MCF 10A (cell line): ENCODE measurements around the gene NPPC. TPM values are rescaled to one million over a fixed set of nuclear protein-coding genes. Genes with fewer than 3 reads are reported as not detected.

Experiments
- BruUV-seq: library from RNA; stranded (reverse); fragments of 400-500 nt; replicated peaks from 2 replicates; lab custom pipeline; 2021; lab: Mats Ljungman, UMichigan
- CTCF ChIA-PET: fragments of 300-600 bp; sonication (Branson Sonifier 250); formaldehyde crosslinking; extraction: SDS; loops from one replicate; lab custom pipeline; 2021; ENCODE audit warnings: antibody characterized with exemption, inconsistent platforms; lab: Yijun Ruan, JAX
- POLR2A ChIA-PET: fragments of 300-600, 350-650 bp; sonication (Branson Sonifier 250); formaldehyde crosslinking; extraction: SDS; loops from one replicate; lab custom pipeline; 2020; ENCODE audit warnings: antibody characterized with exemption, inconsistent platforms; lab: Yijun Ruan, JAX
- DNase-seq: peaks from one replicate; pipeline ENCODE4 v3.0.0-alpha.2; 2018; ENCODE audit not compliant: unreplicated experiment
- H3K27ac Mint-ChIP-seq: one replicate; pipeline ENCODE4 v1.8.0; 2022; ENCODE audit warnings: mild to moderate bottlenecking, low read depth, mixed read lengths; ENCODE audit not compliant: unreplicated experiment
- H3K27me3 Mint-ChIP-seq: one replicate; pipeline ENCODE4 v1.8.0; 2022; ENCODE audit warnings: mixed read lengths; ENCODE audit not compliant: insufficient read depth, unreplicated experiment
- H3K36me3 Mint-ChIP-seq: one replicate; pipeline ENCODE4 v1.8.0; 2022; ENCODE audit warnings: mild to moderate bottlenecking, moderate library complexity, mixed read lengths; ENCODE audit not compliant: insufficient read depth, unreplicated experiment
- H3K4me1 Mint-ChIP-seq: one replicate; pipeline ENCODE4 v1.8.0; 2022; ENCODE audit warnings: mixed read lengths; ENCODE audit not compliant: insufficient read depth, unreplicated experiment
- H3K4me3 Mint-ChIP-seq: one replicate; pipeline ENCODE4 v1.8.0; 2022; ENCODE audit warnings: mild to moderate bottlenecking, moderate library complexity, mixed read lengths; ENCODE audit not compliant: unreplicated experiment
- H3K9me3 Mint-ChIP-seq: one replicate; pipeline ENCODE4 v1.8.0; 2022; ENCODE audit warnings: mixed read lengths; ENCODE audit not compliant: unreplicated experiment
- CTCF ChIP-seq: fragments of 200-600 bp; IDR thresholded peaks from one replicate; pipeline ENCODE4 v1.8.0; 2022; ENCODE audit warnings: antibody characterized with exemption, mild to moderate bottlenecking; ENCODE audit not compliant: unreplicated experiment
- intact Hi-C: fragments of 100-400 bp; cut with micrococcal nuclease; formaldehyde crosslinking; loops from 2 replicates; pipeline ENCODE4 v1.14.1; 2022
- total RNA-seq: library from RNA; stranded (reverse); gene quantifications from 2 replicates; pipeline ENCODE4 v1.2.3, GENCODE V29; 2022

Gene NPPC
- total RNA-seq, 1 experiment from 2014 or later = not detected

- no TSS peak for BruUV-seq
- intact Hi-C loops = no loop called here
Measured at GRCh38 chr2:231926761-231927565, 767 bp upstream of the NPPC start.

GRCh38 chr2:231925303-231926179 lies 655 bp downstream of the NPPC start:
- POLR2A ChIA-PET = no interaction called here
- H3K27ac Mint-ChIP-seq = no peak overlapping the region
- H3K9me3 Mint-ChIP-seq = no peaks in the 10 kb centered on the region
- intact Hi-C loops = loop anchor here (1.0 kb wide), 2 partner anchors 367 to 402 kb away; no protein-coding TSS in a partner anchor
- peak overlapping the region; percentile 60 for H3K4me3 Mint-ChIP-seq
- BruUV-seq = no TSS peak
- H3K4me1 Mint-ChIP-seq = no peaks in the 10 kb centered on the region
- no peaks in the 10 kb centered on the region for H3K36me3 Mint-ChIP-seq
- peak; percentile 91 for TF ChIP-seq CTCF
- peaks cover 63% of the 10 kb centered on the region for H3K27me3 Mint-ChIP-seq
- peak; percentile 85 for DNase-seq
- CTCF ChIA-PET = interaction anchor here (0.6 to 8.9 kb wide), 12 partner anchors 9 to 402 kb away, joined by 3 to 78 read pairs (median 4); no protein-coding TSS in a partner anchor

More at GRCh38 chr2:231926761-231927565, 767 bp upstream of the NPPC start:
- no peak overlapping the region for H3K27ac Mint-ChIP-seq
- H3K4me1 Mint-ChIP-seq = no peaks in the 10 kb centered on the region
- TF ChIP-seq CTCF = no peak
- no peaks in the 10 kb centered on the region for H3K9me3 Mint-ChIP-seq
- peaks cover 63% of the 10 kb centered on the region for H3K27me3 Mint-ChIP-seq
- ChIA-PET CTCF (interaction anchor here (0.6 to 8.9 kb wide), 4 partner anchors 9 to 389 kb away, joined by 3 to 78 read pairs (median 3); no protein-coding TSS in a partner anchor), POLR2A (no interaction called here)
- H3K36me3 Mint-ChIP-seq = no peaks in the 10 kb centered on the region
- no peak for DNase-seq
- peak overlapping the region; percentile 60 for H3K4me3 Mint-ChIP-seq

DNA sequence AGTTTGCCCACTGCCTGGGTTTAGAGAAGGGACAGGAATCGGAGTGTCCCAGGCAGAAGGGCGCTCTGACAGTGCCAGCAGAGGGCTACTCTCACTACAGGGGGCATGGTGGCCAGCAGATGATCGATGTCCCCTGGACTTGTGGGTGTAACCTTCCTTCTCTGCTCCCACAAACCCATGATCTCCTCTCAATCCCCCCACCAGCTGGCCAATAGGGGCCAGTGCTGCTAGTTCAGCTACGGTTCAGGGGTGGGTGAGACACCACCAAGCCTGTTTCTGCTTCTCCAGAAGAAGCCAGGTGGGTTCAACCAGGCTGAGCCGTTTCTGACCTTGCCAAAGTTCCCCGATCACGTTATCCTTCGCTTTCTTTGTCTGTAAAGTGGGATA lies 1.3 kb downstream of the NPPC start:
- no peak for TF ChIP-seq CTCF
- H3K27ac Mint-ChIP-seq = no peak overlapping the region
- DNase-seq = no peak
- no TSS peak for BruUV-seq
- ChIA-PET POLR2A (no interaction called here), CTCF (interaction anchor here (0.6 to 8.9 kb wide), 10 partner anchors 10 to 515 kb away, joined by 3 to 78 read pairs (median 4); no protein-coding TSS in a partner anchor)
- peak overlapping the region; percentile 33 for H3K4me3 Mint-ChIP-seq
- no peaks in the 10 kb centered on the region for H3K36me3 Mint-ChIP-seq
- no peaks in the 10 kb centered on the region for H3K9me3 Mint-ChIP-seq
- H3K27me3 Mint-ChIP-seq = peaks cover 69% of the 10 kb centered on the region
- intact Hi-C loops = loop anchor here (1.0 kb wide), 2 partner anchors 367 to 402 kb away; no protein-coding TSS in a partner anchor
- H3K4me1 Mint-ChIP-seq = no peaks in the 10 kb centered on the region
